ENCODE data around the gene LRRC2. TPM values are rescaled to one million over a fixed set of nuclear protein-coding genes. Genes with fewer than 3 reads are reported as not detected.

Gene LRRC2
- total and polyA plus RNA-seq, 9 of the 15 experiments (the other 6 are each of a cell fraction or from before 2014, with no cell fraction given) = 0.01 to 0.04 (median 0.03) TPM; not detected in 5

- no peak for TF ChIP-seq BRF2 (IDR thresholded peaks at IDR 0.05; ENCODE audit: borderline replicate concordance, insufficient read depth, insufficient read length)
- no peak for TF ChIP-seq HOXB6 (CRISPR knock-in tag; IDR thresholded peaks at IDR 0.05; ENCODE audit: borderline replicate concordance)
- no peak for TF ChIP-seq ZNF655 (CRISPR knock-in tag; IDR thresholded peaks at IDR 0.05)
- no peak for TF ChIP-seq ZNF507 (tag; conservative IDR thresholded peaks at IDR 0.05)
- TF ChIP-seq CREB5 (CRISPR knock-in tag; IDR thresholded peaks at IDR 0.05) = no peak
- no peak; the same call in 1 of the 2 replicates for TF ChIP-seq THRAP3 (IDR thresholded peaks at IDR 0.05; ENCODE audit: borderline replicate concordance)
- TF ChIP-seq PCBP1 (IDR thresholded peaks at IDR 0.05; ENCODE audit: low read depth, low read length, poor library complexity, severe bottlenecking) = no peak
- peak; percentile 92 for TF ChIP-seq ZNF592 (IDR thresholded peaks at IDR 0.05)
- no peak for TF ChIP-seq CCNT2 (IDR thresholded peaks at IDR 0.05; ENCODE audit: borderline replicate concordance, extremely low read depth, insufficient read length, low read depth, low read length)
- TF ChIP-seq MAFF (IDR thresholded peaks at IDR 0.05; ENCODE audit: low read length) = no peak
- peak; percentile 40; the same call in 1 of the 2 replicates for TF ChIP-seq EP300 (IDR thresholded peaks at IDR 0.05; ENCODE audit: low read length)
- TF ChIP-seq HCFC1 (IDR thresholded peaks at IDR 0.05; ENCODE audit: low read depth, low read length) = no peak
- TF ChIP-seq ESRRB (CRISPR knock-in tag; IDR thresholded peaks at IDR 0.05; ENCODE audit: borderline replicate concordance) = no peak
- no peak for TF ChIP-seq NEUROD1 (IDR thresholded peaks at IDR 0.05; ENCODE audit: borderline replicate concordance, low read depth, low read length, partially characterized antibody)
- TF ChIP-seq BRD4 (IDR thresholded peaks at IDR 0.05) = no peak
- TF ChIP-seq SIX5 (IDR thresholded peaks at IDR 0.05; ENCODE audit: borderline replicate concordance in 1 of 2, insufficient read depth in 1 of 2, low read depth in 1 of 2, low read length in 2 of 2) = no peak
- TF ChIP-seq XRCC5 (IDR thresholded peaks at IDR 0.05; ENCODE audit: low read depth, low read length) = peak; percentile 85
- no peak for TF ChIP-seq RBM17 (IDR thresholded peaks at IDR 0.05; ENCODE audit: borderline replicate concordance, low read depth, low read length)
Measured at GRCh38 chr3:46558184-46559043, 7.7 kb downstream of the LRRC2 start (continued).
